Renal cortex interstitium (tissue), 11 donors: Measurements from ENCODE around the gene DENND4B. TPM values are rescaled to one million over a fixed set of nuclear protein-coding genes. Genes with fewer than 3 reads are reported as not detected.
A peak's percentile ranks its signal among the peaks of the same experiment; 100 is the strongest.

Experiments used
- DNase-seq, 11 donors: peaks; one replicate each; pipeline ENCODE4 v3.0.0-alpha.2; 2013; ENCODE audit warnings: low read depth in 9 of 11, low spot score in 4 of 11; ENCODE audit errors: extremely low read depth in 1 of 11
- polyA plus RNA-seq, 3 donors: library from polyadenylated mRNA; unstranded; fragments of 120-200 nt; gene quantifications; one replicate each; pipeline ENCODE4 v1.2.1, GENCODE V29; 2013; ENCODE audit not compliant: insufficient read length in 3 of 3

DENND4B gene
- polyA plus RNA-seq, 3 donors, result 30.8 to 49.8 (median 41.8) TPM

- DNase-seq, result no peak
These were observed 11.8 kb downstream of the DENND4B start for GRCh38 chr1:153934746-153935145.

GRCh38 chr1:153933955-153934354 lies 12.6 kb downstream of the DENND4B start:
- DNase-seq, result no peak

GRCh38 chr1:153933430-153933829 lies 13.1 kb downstream of the DENND4B start:
- no peak for DNase-seq

GRCh38 chr1:153932156-153933131 lies 14.1 kb downstream of the DENND4B start:
- no peak for DNase-seq

- DNase-seq, result no peak
These were observed 16.3 kb downstream of the DENND4B start for GRCh38 chr1:153929981-153930948.

GRCh38 chr1:153929426-153929825 lies 17.1 kb downstream of the DENND4B start:
- DNase-seq, result no peak

GRCh38 chr1:153928791-153929341 lies 17.7 kb downstream of the DENND4B start:
- DNase-seq, result no peak

GRCh38 chr1:153928245-153928644 lies 18.3 kb downstream of the DENND4B start:
- DNase-seq, result no peak

- DNase-seq, result no peak
These were observed 20.1 kb downstream of the DENND4B start for GRCh38 chr1:153926405-153926804.

GRCh38 chr1:153922972-153923925 lies 23.3 kb downstream of the DENND4B start, which contains the start of gene GATAD2B:
GATAD2B (minus strand) TSS chr1:153922972; CDS start chr1:153828347, 94,625 bp downstream.
- DNase-seq, result peak; percentile 100

GRCh38 chr1:153922076-153922971 lies 24.2 kb downstream of the DENND4B start:
- DNase-seq, result peak in 4 of 11 donors; percentile 18 to 53 (median 32)

- peak in 3 of 11 donors; percentile 8 to 21 (median 18) for DNase-seq
These were observed 24.8 kb downstream of the DENND4B start for GRCh38 chr1:153921803-153922075.

- no peak for DNase-seq
These were observed 25.3 kb downstream of the DENND4B start for GRCh38 chr1:153921080-153921802.

GRCh38 chr1:153919876-153920852 lies 26.4 kb downstream of the DENND4B start:
- peak in 1 of 11 donors; percentile 13 for DNase-seq

GRCh38 chr1:153916297-153916696 lies 30.2 kb downstream of the DENND4B start:
- DNase-seq, result no peak
